CD1c-positive myeloid dendritic cell (primary cell): ENCODE measurements around the gene OLA1.
"Not testable (repeated sequence)": the region's sequence is repeated elsewhere in the genome, so short reads cannot be mapped to it uniquely, and the experiment has no call there.

Source experiments
- DNase-seq: peaks from one replicate; pipeline ENCODE4 v3.0.0-alpha.2; 2016; ENCODE audit errors: extremely low spot score

Gene OLA1

GRCh38 chr2:174248187-174248997 is at the start of gene OLA1:
TSS of gene OLA1 (minus strand) at chr2:174248532. CDS start at chr2:174246815, 1,717 bp downstream.
- peak; percentile 98 for DNase-seq

- no peak for DNase-seq
Measured at GRCh38 chr2:174292908-174293307, 44.6 kb upstream of the OLA1 start.

GRCh38 chr2:174286172-174286571 is 37.8 kb upstream of the OLA1 start:
- no peak for DNase-seq

- DNase-seq, result peak; percentile 91
Measured at GRCh38 chr2:174282441-174282840, 34.1 kb upstream of the OLA1 start.

- DNase-seq, result peak; percentile 88
Measured at GRCh38 chr2:174281736-174282135, 33.4 kb upstream of the OLA1 start.

- DNase-seq, result no peak
Measured at GRCh38 chr2:174280596-174280995, 32.3 kb upstream of the OLA1 start.

- not testable (repeated sequence) for DNase-seq
Measured at GRCh38 chr2:174270263-174270662, 21.9 kb upstream of the OLA1 start.

GRCh38 chr2:174266288-174266687 is 18.0 kb upstream of the OLA1 start:
- DNase-seq, result no peak

GRCh38 chr2:174263997-174264396 is 15.7 kb upstream of the OLA1 start:
- no peak for DNase-seq

GRCh38 chr2:174259981-174260380 is 11.6 kb upstream of the OLA1 start:
- DNase-seq, result peak; percentile 31

GRCh38 chr2:174254267-174254666 is 5.9 kb upstream of the OLA1 start:
- no peak for DNase-seq

GRCh38 chr2:174248998-174249592 is 763 bp upstream of the OLA1 start:
- DNase-seq, result no peak

- peak; percentile 21 for DNase-seq
Measured at GRCh38 chr2:174247474-174248186, 702 bp downstream of the OLA1 start.

- DNase-seq, result no peak
Measured at GRCh38 chr2:174246944-174247381, 1.4 kb downstream of the OLA1 start.

- not testable (repeated sequence) for DNase-seq
Measured at GRCh38 chr2:174245628-174246027, 2.7 kb downstream of the OLA1 start.

- no peak for DNase-seq
Measured at GRCh38 chr2:174245065-174245464, 3.3 kb downstream of the OLA1 start.

- no peak for DNase-seq
Measured at GRCh38 chr2:174243812-174244211, 4.5 kb downstream of the OLA1 start.

GRCh38 chr2:174240097-174240496 is 8.2 kb downstream of the OLA1 start:
- DNase-seq, result no peak

- no peak for DNase-seq
Measured at GRCh38 chr2:174236429-174236828, 11.9 kb downstream of the OLA1 start.

- no peak for DNase-seq
Measured at GRCh38 chr2:174235680-174236079, 12.7 kb downstream of the OLA1 start.

GRCh38 chr2:174233771-174234275 is 14.5 kb downstream of the OLA1 start:
- no peak for DNase-seq

GRCh38 chr2:174227748-174228147 is 20.6 kb downstream of the OLA1 start:
- no peak for DNase-seq
